ENCODE results near the gene MAGI2.

Gene MAGI2

GRCh38 chr7:78063758-78064157 lies 1389.7 kb downstream of the MAGI2 start:
- Histone ChIP-seq H4K20me1 (ENCODE audit: insufficient read depth, low read length) (no peaks in the 10 kb centered on the region), H3K9me3 (ENCODE audit: insufficient read depth, low read length, severe bottlenecking) (no peaks in the 10 kb centered on the region), H3K79me2 (ENCODE audit: insufficient read depth, low read length) (no peaks in the 10 kb centered on the region), H3K36me3 (ENCODE audit: insufficient read depth, low read length) (no peaks in the 10 kb centered on the region), H3K4me2 (ENCODE audit: insufficient read depth, low read length) (no peak overlapping the region), H2AFZ (ENCODE audit: low read depth, low read length) (no peak overlapping the region), H3K27me3 (ENCODE audit: insufficient read depth, low read length, poor library complexity) (peaks cover 3% of the 10 kb centered on the region), H3K4me3 (ENCODE audit: low read depth in 1 of 2, low read length in 2 of 2) (no peak overlapping the region), H3K9ac (ENCODE audit: low read depth, low read length) (no peak overlapping the region), H3K27ac (ENCODE audit: low read length) (no peak overlapping the region), H3K4me1 (ENCODE audit: insufficient read depth, low read length) (no peaks in the 10 kb centered on the region)
- TF ChIP-seq CTCF (IDR thresholded peaks at IDR 0.05; ENCODE audit: borderline replicate concordance, extremely low read depth, low read length, poor library complexity, severe bottlenecking) (no peak), EZH2 (IDR thresholded peaks at IDR 0.05; ENCODE audit: borderline replicate concordance, low read depth, low read length, severe bottlenecking) (no peak)
- no peak for ATAC-seq (ENCODE audit: insufficient read depth, low read depth)
- no peak for DNase-seq

DNA sequence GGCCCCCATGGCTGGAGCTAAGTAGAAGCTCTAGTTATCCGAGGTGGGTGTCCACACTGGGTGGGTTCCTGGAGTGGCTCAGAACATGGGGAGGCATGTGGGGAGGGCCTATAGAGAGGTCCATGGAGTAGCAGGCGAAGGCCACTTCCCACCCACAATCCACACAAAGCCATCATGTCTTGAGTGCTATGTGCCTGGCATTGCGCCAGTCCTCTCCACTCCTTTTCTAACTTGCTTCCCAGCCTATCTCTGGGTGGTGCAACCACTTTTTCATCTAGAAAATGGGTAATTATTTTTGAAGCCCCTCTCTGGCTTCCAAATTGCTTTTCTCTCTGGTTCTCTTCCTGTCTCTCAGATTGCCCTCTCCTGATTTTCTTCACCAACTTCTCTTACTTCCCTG lies 1391.3 kb downstream of the MAGI2 start:
- Histone ChIP-seq H4K20me1 (ENCODE audit: insufficient read depth, low read length) (no peaks in the 10 kb centered on the region), H3K9me3 (ENCODE audit: insufficient read depth, low read length, severe bottlenecking) (no peaks in the 10 kb centered on the region), H3K27ac (ENCODE audit: low read length) (no peak overlapping the region), H3K4me3 (ENCODE audit: low read depth in 1 of 2, low read length in 2 of 2) (no peak overlapping the region), H3K79me2 (ENCODE audit: insufficient read depth, low read length) (no peaks in the 10 kb centered on the region), H3K9ac (ENCODE audit: low read depth, low read length) (no peak overlapping the region), H2AFZ (ENCODE audit: low read depth, low read length) (no peak overlapping the region), H3K36me3 (ENCODE audit: insufficient read depth, low read length) (no peaks in the 10 kb centered on the region), H3K4me2 (ENCODE audit: insufficient read depth, low read length) (no peak overlapping the region), H3K27me3 (ENCODE audit: insufficient read depth, low read length, poor library complexity) (no peaks in the 10 kb centered on the region), H3K4me1 (ENCODE audit: insufficient read depth, low read length) (no peaks in the 10 kb centered on the region)
- DNase-seq = no peak
- TF ChIP-seq EZH2 (IDR thresholded peaks at IDR 0.05; ENCODE audit: borderline replicate concordance, low read depth, low read length, severe bottlenecking) = no peak
- TF ChIP-seq CTCF (IDR thresholded peaks at IDR 0.05; ENCODE audit: borderline replicate concordance, extremely low read depth, low read length, poor library complexity, severe bottlenecking) = no peak
- no peak for ATAC-seq (ENCODE audit: insufficient read depth, low read depth)

DNA sequence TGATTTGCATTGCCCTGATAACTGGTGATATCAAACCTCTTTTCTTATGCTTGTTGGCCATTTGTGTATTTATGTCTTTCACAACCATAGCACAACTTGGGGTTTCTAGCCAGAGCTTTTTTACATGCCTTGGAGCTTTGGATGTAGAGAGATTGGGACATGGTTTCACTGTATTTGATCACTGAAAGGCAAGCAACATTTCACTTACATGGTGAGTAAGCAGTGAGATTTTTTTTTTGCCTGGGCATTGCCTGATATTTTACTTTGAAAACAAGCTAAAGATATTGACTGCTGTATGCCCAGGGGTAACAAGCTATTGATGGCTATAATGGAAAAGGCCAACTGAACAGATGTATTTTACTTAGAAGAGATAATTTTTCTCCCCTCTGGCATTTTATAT lies 1395.9 kb downstream of the MAGI2 start:
- Histone ChIP-seq H3K4me2 (ENCODE audit: insufficient read depth, low read length) (no peak overlapping the region), H3K9me3 (ENCODE audit: insufficient read depth, low read length, severe bottlenecking) (no peaks in the 10 kb centered on the region), H3K9ac (ENCODE audit: low read depth, low read length) (no peak overlapping the region), H3K4me3 (ENCODE audit: low read depth in 1 of 2, low read length in 2 of 2) (no peak overlapping the region), H3K27ac (ENCODE audit: low read length) (no peak overlapping the region), H3K79me2 (ENCODE audit: insufficient read depth, low read length) (no peaks in the 10 kb centered on the region), H3K4me1 (ENCODE audit: insufficient read depth, low read length) (no peaks in the 10 kb centered on the region), H3K36me3 (ENCODE audit: insufficient read depth, low read length) (no peaks in the 10 kb centered on the region), H2AFZ (ENCODE audit: low read depth, low read length) (no peak overlapping the region), H4K20me1 (ENCODE audit: insufficient read depth, low read length) (no peaks in the 10 kb centered on the region), H3K27me3 (ENCODE audit: insufficient read depth, low read length, poor library complexity) (peaks cover 6% of the 10 kb centered on the region)
- ATAC-seq (ENCODE audit: insufficient read depth, low read depth) (no peak), DNase-seq (no peak)
- TF ChIP-seq EZH2 (IDR thresholded peaks at IDR 0.05; ENCODE audit: borderline replicate concordance, low read depth, low read length, severe bottlenecking) = no peak
- TF ChIP-seq CTCF (IDR thresholded peaks at IDR 0.05; ENCODE audit: borderline replicate concordance, extremely low read depth, low read length, poor library complexity, severe bottlenecking) = no peak

GRCh38 chr7:78055599-78055998 lies 1397.9 kb downstream of the MAGI2 start:
- Histone ChIP-seq H3K27ac (ENCODE audit: low read length) (no peak overlapping the region), H3K4me1 (ENCODE audit: insufficient read depth, low read length) (no peaks in the 10 kb centered on the region), H3K79me2 (ENCODE audit: insufficient read depth, low read length) (no peaks in the 10 kb centered on the region), H3K4me2 (ENCODE audit: insufficient read depth, low read length) (no peak overlapping the region), H3K4me3 (ENCODE audit: low read depth in 1 of 2, low read length in 2 of 2) (no peak overlapping the region), H3K9ac (ENCODE audit: low read depth, low read length) (no peak overlapping the region), H4K20me1 (ENCODE audit: insufficient read depth, low read length) (no peaks in the 10 kb centered on the region), H3K9me3 (ENCODE audit: insufficient read depth, low read length, severe bottlenecking) (no peaks in the 10 kb centered on the region), H3K27me3 (ENCODE audit: insufficient read depth, low read length, poor library complexity) (peaks cover 6% of the 10 kb centered on the region), H3K36me3 (ENCODE audit: insufficient read depth, low read length) (no peaks in the 10 kb centered on the region), H2AFZ (ENCODE audit: low read depth, low read length) (no peak overlapping the region)
- DNase-seq (no peak), ATAC-seq (ENCODE audit: insufficient read depth, low read depth) (no peak)
- no peak for TF ChIP-seq CTCF (IDR thresholded peaks at IDR 0.05; ENCODE audit: borderline replicate concordance, extremely low read depth, low read length, poor library complexity, severe bottlenecking)

All from DND-41 (cell line).